Peyer's patch (tissue), 4 donors: ENCODE measurements around the gene LRRC47. TPM values are rescaled to one million over a fixed set of nuclear protein-coding genes. Genes with fewer than 3 reads are reported as not detected.

Source experiments
- DNase-seq, 3 donors: peaks; one replicate each; pipeline ENCODE4 v3.0.0-alpha.2; 2017 to 2019
- H3K27ac ChIP-seq, 4 donors: fragments of 200-600 bp; sonication (generic); one replicate each; pipeline ENCODE4 v1.5.1; 2016 to 2019
- H3K27me3 ChIP-seq, 2 donors: fragments of 200-600 bp; sonication (generic); one replicate each; pipeline ENCODE4 v1.5.1; 2019
- H3K36me3 ChIP-seq, 3 donors: fragments of 200-600 bp; sonication (generic); one replicate each; pipeline ENCODE4 v1.5.1; 2016 to 2019
- H3K4me1 ChIP-seq, 4 donors: fragments of 200-600 bp; sonication (generic); one replicate each; pipeline ENCODE4 v1.5.1; 2016 to 2019
- H3K4me3 ChIP-seq, 4 donors: fragments of 200-600 bp; sonication (generic); 1 replicate in 3 of 4; 2 replicates in 1 of 4; pipeline ENCODE4 v1.5.1; 2016 to 2019; ENCODE audit warnings: mild to moderate bottlenecking in 1 of 4
- H3K9me3 ChIP-seq, 4 donors: fragments of 200-600 bp; sonication (generic); one replicate each; pipeline ENCODE4 v1.5.1; 2016 to 2019; ENCODE audit warnings: mild to moderate bottlenecking in 1 of 4
- POLR2A ChIP-seq, 2 donors: fragments of 450-650 bp; IDR thresholded peaks; one replicate each; pipeline ENCODE4 v1.5.1; 2017; ENCODE audit warnings: antibody characterized with exemption in 2 of 2, mild to moderate bottlenecking in 2 of 2, moderate library complexity in 2 of 2
- total RNA-seq, 4 donors: library from RNA; depleted of rRNA; stranded (reverse); fragments of >200 nt; gene quantifications; one replicate each; pipeline ENCODE4 v1.1.0, GENCODE V29; 2016
- TF ChIP-seq, protein P1 (sequence below), 6 experiments: fragments of 450-650 bp in 4 of 6; fragments of 200-600 bp in 2 of 6; sonication (generic) in 1 of 6; IDR thresholded peaks; one replicate each; pipeline ENCODE4 v1.5.1; 2017 to 2019; ENCODE audit warnings: antibody characterized with exemption in 6 of 6, mild to moderate bottlenecking in 3 of 6, moderate library complexity in 1 of 6

LRRC47 gene
- total RNA-seq, 4 donors from 2014 or later = 31.3 to 99.0 (median 40.8) TPM

DNA sequence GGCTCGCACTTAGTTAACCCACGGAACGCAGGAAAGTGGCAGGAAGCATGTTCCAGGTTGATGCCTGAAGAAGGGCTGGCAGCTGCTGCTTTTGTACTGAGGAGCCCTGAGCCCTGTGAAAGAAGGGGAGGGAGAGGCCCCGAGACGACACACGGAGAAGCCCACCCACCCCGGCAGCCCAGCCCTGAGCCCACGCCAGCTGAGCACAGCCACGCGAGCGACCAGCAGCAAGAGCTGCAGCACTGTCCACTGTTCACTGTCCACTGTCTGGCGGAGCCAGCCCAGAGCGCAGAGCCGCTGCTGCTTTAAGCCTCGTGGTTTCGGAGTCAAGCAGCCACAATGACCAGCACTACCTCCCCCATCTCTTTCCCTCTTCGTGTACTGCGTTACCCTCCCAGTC, 5.3 kb downstream of the LRRC47 start:
- TF ChIP-seq, protein P1, sequence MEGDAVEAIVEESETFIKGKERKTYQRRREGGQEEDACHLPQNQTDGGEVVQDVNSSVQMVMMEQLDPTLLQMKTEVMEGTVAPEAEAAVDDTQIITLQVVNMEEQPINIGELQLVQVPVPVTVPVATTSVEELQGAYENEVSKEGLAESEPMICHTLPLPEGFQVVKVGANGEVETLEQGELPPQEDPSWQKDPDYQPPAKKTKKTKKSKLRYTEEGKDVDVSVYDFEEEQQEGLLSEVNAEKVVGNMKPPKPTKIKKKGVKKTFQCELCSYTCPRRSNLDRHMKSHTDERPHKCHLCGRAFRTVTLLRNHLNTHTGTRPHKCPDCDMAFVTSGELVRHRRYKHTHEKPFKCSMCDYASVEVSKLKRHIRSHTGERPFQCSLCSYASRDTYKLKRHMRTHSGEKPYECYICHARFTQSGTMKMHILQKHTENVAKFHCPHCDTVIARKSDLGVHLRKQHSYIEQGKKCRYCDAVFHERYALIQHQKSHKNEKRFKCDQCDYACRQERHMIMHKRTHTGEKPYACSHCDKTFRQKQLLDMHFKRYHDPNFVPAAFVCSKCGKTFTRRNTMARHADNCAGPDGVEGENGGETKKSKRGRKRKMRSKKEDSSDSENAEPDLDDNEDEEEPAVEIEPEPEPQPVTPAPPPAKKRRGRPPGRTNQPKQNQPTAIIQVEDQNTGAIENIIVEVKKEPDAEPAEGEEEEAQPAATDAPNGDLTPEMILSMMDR (IDR thresholded peaks at IDR 0.05) = no peak
- TF ChIP-seq POLR2A (IDR thresholded peaks at IDR 0.05) = no peak
- Histone ChIP-seq H3K4me1 (peaks cover 3 to 38% (median 16%) of the 10 kb centered on the region in 4 donors), H3K27me3 (no peaks in the 10 kb centered on the region), H3K27ac (no peak overlapping the region), H3K36me3 (peaks cover 0 to 28% (median 0%) of the 10 kb centered on the region in 3 donors), H3K4me3 (no peak overlapping the region), H3K9me3 (no peaks in the 10 kb centered on the region)
- no peak for DNase-seq

DNA sequence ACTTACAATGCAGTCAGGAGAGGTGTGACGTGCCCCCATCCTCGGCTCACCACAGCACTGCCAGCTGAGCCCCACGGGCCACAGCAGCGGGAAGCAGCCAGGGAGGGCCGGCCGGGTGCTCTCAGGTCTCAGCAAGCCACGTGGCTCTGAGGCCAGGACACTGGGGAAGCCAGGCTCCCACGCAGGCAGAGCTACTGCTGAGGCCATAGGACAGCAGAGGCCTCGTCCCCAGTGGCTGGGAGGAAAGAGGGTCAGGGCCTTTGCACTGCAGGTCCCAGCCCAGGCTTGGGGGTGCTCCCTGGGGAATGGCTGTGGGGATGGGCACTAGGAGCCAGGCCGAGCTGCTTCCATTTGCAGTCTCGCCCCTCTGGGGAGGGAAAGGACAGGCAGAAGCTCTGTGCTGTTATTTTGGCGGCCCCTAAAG, 5.8 kb downstream of the LRRC47 start:
- TF ChIP-seq, protein P1 (IDR thresholded peaks at IDR 0.05) = no peak
- no peak for TF ChIP-seq POLR2A (IDR thresholded peaks at IDR 0.05)
- no peaks in the 10 kb centered on the region for H3K27me3 ChIP-seq
- peaks cover 0 to 33% (median 0%) of the 10 kb centered on the region in 3 donors for H3K36me3 ChIP-seq
- H3K9me3 ChIP-seq = no peaks in the 10 kb centered on the region
- H3K27ac ChIP-seq = no peak overlapping the region
- H3K4me3 ChIP-seq = no peak overlapping the region
- DNase-seq = no peak
- peaks cover 3 to 36% (median 13%) of the 10 kb centered on the region in 4 donors for H3K4me1 ChIP-seq

DNA sequence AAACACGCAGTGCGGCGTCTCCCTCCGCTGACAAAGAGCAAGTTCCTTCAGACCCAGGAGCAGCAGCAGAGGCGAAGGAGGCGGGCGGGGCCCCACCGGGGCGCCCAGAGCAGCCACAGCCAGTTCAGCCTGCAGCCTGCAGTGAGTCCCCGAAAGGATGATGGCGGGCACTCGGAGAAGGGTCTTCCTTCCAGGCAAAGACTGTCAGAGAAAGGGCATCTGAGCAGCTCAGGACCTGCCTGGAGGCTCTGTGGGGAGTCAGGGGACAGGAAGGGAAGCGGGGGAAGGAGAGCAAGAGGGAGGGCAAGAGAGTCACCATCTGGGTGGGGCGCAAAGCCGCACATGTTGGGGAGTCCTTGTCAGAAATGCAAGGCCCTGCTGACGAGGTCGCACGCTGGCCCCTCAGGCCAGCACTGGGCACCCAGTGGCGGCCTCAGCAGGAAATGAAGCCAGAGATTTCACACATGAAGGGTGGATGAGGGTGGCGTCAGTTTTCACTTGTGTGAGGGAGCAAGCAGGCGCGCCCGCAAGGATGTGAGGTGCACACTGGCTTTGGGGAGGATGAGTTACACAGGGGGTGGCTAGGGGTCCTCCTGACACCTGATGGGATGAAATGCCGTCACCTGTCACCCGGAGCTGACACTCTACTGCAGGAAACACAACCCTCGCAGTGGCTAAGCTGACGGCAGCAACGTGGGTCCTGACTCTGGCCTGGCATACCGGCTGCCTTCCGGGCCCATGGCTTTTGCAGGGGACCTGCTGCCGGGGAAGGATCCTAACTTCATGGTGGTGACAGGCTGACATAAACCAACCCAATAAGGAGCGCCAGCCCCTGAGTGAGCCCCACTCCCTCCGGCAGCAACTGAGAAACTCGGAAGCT, 6.6 kb downstream of the LRRC47 start:
- no peak for TF ChIP-seq POLR2A (IDR thresholded peaks at IDR 0.05)
- Histone ChIP-seq H3K27ac (no peak overlapping the region), H3K4me1 (peaks cover 0 to 28% (median 8%) of the 10 kb centered on the region in 4 donors), H3K36me3 (peaks cover 0 to 41% (median 0%) of the 10 kb centered on the region in 3 donors), H3K27me3 (no peaks in the 10 kb centered on the region), H3K9me3 (no peaks in the 10 kb centered on the region), H3K4me3 (no peak overlapping the region)
- DNase-seq = no peak

DNA sequence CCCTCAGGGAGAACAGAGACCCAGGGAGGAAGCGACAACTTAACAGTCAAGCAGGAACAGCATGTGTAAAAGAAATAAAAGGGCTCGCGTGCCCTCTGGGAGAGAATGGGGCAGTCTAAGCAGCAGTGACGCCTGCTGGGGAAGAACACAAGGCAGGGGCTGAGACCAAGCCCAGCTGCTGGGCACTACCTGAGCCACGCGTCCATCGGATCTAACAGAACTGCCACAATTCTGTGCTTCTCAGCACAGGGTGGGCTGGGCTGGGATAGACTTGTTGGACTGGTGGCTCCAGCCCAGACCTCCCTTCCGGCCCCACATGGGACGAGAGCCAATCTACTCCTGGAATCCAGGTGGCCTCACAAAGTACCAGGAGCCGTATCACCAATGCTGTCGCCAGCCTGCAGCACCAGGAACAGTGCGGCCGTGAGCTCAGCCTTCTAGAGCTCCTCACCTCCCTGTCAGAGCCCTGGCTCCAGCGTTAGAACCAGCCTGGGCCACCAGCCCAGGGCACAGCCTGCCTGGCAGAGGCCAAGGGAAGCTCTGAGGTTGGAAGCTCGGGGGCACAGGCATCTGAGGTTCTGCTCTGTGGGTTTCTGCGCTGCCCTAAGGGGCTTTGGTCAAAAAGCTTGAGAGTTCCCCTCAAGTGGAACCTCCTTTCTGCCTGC, 7.4 kb downstream of the LRRC47 start:
- H3K4me3 ChIP-seq = no peak overlapping the region
- no peaks in the 10 kb centered on the region for H3K9me3 ChIP-seq
- DNase-seq = no peak
- TF ChIP-seq POLR2A (IDR thresholded peaks at IDR 0.05) = no peak
- TF ChIP-seq, protein P1 (IDR thresholded peaks at IDR 0.05) = no peak
- peaks cover 0 to 20% (median 2%) of the 10 kb centered on the region in 4 donors for H3K4me1 ChIP-seq
- H3K27me3 ChIP-seq = no peaks in the 10 kb centered on the region
- H3K27ac ChIP-seq = no peak overlapping the region
- H3K36me3 ChIP-seq = peaks cover 0 to 49% (median 0%) of the 10 kb centered on the region in 3 donors

DNA sequence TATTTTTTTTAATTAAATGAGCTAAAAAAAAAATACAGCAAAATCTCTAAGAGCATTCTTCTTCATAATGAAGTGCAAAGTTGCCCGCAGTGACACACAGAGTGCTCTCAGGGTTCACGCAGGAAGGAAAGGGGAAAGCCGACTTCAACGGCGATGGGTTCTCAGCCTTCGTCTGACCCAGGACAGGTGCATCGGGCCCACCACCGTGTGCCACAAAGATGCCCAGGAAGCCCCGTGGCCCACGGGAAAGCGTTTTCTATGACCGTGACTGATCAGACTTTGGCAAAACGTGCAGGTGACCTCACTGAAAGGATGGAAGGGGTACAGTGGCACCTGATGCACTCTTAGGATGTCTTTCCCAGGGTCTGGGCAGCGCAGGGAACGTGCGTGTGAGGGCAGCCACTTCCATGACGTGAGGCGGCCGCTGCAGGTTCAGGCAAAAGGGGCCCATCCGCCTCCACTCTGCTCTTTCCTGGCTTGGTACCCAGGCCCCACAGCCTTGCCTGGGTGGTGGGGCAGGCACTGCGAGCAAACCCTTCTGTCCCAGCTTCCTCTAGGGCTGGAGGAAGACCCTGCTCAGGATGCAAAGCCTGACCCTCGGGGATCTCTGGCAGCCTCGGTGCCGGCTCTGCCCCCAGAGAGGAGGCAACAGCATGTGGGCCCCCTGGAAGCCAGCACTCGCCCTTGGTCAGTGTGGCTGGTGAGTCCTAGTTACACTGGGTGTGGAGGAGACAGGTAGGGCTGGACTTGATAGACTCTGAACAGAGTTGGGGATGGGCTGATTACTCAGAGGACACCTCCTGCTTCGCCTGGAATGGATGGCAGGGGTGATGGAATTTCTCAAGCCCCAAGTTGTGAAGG, 8.3 kb downstream of the LRRC47 start:
- Histone ChIP-seq H3K36me3 (peaks cover 0 to 58% (median 0%) of the 10 kb centered on the region in 3 donors), H3K9me3 (no peaks in the 10 kb centered on the region), H3K4me3 (no peak overlapping the region), H3K27ac (no peak overlapping the region), H3K27me3 (no peaks in the 10 kb centered on the region), H3K4me1 (peaks cover 0 to 12% (median 0%) of the 10 kb centered on the region in 4 donors)
- TF ChIP-seq, protein P1 (IDR thresholded peaks at IDR 0.05) = no peak
- no peak for TF ChIP-seq POLR2A (IDR thresholded peaks at IDR 0.05)
- no peak for DNase-seq
